ENCODE measurements around the gene LMX1B.

Gene LMX1B

DNA sequence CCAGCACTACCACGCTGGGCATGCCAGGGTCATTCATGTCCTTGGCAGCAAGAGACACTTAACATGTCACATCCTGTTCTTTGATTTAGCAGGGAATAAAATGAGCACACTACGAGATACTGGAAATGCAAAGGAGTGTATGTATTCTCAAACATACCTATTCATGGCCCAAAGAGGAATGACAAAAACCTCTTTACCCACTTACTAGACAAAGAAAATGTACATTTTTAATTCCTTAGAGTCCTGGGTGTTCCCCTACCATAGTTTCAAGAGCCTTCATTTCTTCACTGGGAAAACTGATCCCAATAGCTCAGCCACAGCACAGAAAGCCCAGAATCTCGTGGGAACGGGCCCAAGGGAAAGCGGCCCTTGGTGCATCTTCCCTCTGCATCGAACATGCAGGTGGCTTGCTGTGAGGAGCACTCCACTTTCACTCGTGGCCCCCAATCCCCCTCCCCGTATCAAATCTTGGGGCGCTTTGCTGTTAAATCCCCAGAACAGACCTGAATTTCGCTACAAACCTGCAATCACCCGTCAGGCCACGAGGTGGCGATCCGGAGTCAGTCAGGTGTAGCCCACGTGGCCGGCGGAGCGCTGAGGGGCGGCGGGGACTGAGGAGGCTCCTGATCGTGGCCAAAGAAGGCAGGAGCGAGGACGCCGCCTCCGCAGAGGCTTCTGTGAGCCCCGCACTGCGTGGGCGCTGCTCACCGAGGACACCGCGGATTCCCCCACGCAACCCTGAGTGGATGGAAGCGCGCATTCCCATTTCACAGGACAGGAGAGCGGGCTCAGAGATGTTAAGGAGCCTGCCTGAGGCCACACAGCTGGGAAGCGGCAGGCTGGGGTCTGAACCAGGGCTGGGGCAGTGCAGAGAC is 91.4 kb downstream of the LMX1B start:
- TF ChIP-seq TAF1 (IDR thresholded peaks at IDR 0.05; ENCODE audit: borderline replicate concordance, insufficient read depth, low read length), result no peak
- TF ChIP-seq FOXP2 (optimal IDR thresholded peaks at IDR 0.05; ENCODE audit: borderline replicate concordance, extremely low read depth, extremely low read length, insufficient read depth), result peak; percentile 54

DNA sequence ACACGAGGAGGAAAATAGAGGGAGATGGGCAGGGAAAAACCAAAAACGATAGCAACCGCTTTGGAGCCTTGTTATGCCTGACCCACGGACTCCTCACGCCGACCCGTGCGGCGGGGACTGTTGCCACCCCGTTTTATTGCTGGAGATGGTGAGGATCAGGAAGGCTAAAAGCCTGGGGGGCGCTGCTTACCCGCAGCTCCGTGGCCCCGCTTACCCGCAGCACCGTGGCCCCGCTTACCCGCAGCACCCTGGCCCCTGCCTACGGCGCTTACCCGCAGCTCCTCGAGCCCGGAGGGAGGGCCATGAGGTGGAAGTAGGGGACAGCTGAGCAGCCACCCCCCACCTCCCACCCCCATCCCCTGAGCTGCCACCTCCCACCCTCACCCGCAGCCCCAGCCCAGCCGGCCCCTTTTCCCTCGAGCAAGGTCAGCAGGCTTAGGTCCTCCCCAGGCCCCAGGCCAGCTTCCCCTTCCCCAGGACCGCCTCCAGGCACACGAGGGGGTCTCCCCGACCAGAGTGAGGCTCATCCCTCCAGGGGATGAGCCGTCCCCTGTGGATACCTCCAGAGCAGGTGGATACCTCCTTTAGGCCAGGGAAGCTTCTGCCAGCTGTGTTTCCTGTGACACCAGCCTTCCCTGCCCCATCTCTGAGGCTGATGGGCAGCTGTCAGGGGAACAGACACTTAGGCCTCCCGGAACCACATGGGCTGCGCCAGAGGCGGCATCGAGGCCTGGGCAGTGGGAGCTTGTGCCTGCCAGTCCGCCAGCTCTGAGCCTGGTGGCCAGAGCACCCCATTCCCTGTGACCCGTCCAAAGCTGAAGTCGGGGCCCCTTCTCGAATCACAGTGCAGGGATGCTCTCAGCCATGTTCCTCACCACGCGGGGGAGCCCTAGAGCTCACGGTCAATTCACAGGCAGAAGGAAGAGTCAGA is 92.3 kb downstream of the LMX1B start:
- no peak for TF ChIP-seq SIN3A (IDR thresholded peaks at IDR 0.05; ENCODE audit: borderline replicate concordance, insufficient read depth, low read length)
- TF ChIP-seq TAF1 (IDR thresholded peaks at IDR 0.05; ENCODE audit: borderline replicate concordance, insufficient read depth, low read length), result no peak
- TF ChIP-seq, protein P1, sequence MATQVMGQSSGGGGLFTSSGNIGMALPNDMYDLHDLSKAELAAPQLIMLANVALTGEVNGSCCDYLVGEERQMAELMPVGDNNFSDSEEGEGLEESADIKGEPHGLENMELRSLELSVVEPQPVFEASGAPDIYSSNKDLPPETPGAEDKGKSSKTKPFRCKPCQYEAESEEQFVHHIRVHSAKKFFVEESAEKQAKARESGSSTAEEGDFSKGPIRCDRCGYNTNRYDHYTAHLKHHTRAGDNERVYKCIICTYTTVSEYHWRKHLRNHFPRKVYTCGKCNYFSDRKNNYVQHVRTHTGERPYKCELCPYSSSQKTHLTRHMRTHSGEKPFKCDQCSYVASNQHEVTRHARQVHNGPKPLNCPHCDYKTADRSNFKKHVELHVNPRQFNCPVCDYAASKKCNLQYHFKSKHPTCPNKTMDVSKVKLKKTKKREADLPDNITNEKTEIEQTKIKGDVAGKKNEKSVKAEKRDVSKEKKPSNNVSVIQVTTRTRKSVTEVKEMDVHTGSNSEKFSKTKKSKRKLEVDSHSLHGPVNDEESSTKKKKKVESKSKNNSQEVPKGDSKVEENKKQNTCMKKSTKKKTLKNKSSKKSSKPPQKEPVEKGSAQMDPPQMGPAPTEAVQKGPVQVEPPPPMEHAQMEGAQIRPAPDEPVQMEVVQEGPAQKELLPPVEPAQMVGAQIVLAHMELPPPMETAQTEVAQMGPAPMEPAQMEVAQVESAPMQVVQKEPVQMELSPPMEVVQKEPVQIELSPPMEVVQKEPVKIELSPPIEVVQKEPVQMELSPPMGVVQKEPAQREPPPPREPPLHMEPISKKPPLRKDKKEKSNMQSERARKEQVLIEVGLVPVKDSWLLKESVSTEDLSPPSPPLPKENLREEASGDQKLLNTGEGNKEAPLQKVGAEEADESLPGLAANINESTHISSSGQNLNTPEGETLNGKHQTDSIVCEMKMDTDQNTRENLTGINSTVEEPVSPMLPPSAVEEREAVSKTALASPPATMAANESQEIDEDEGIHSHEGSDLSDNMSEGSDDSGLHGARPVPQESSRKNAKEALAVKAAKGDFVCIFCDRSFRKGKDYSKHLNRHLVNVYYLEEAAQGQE (IDR thresholded peaks at IDR 0.05; ENCODE audit: insufficient read depth in 1 of 2, low read depth in 2 of 2, low read length in 2 of 2), result no peak
- TF ChIP-seq POLR2AphosphoS5 (IDR thresholded peaks at IDR 0.05; ENCODE audit: low read depth, low read length), result no peak
- no peak for TF ChIP-seq FOXP2 (optimal IDR thresholded peaks at IDR 0.05; ENCODE audit: borderline replicate concordance, extremely low read depth, extremely low read length, insufficient read depth)

DNA sequence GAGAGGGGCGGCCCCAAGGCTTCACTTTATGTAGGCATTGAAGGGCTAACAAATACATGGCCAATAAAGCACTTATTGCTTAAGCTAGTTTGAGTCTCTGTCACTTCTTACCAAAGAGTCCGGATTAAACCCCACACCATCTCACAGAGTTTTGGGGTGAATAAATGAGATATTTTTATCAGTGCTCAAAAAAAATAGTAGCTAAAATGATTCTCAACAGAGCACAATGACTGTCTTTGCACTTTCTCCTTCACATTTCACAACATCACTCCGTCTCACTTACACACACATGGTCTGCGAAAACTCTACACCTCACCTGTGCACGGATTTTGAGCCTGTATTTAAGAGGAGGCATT is 92.9 kb downstream of the LMX1B start:
- TF ChIP-seq TAF1 (IDR thresholded peaks at IDR 0.05; ENCODE audit: borderline replicate concordance, insufficient read depth, low read length) (no peak), POLR2AphosphoS5 (IDR thresholded peaks at IDR 0.05; ENCODE audit: low read depth, low read length) (no peak), FOXP2 (optimal IDR thresholded peaks at IDR 0.05; ENCODE audit: borderline replicate concordance, extremely low read depth, extremely low read length, insufficient read depth) (no peak), SIN3A (IDR thresholded peaks at IDR 0.05; ENCODE audit: borderline replicate concordance, insufficient read depth, low read length) (no peak)
- TF ChIP-seq, protein P1 (IDR thresholded peaks at IDR 0.05; ENCODE audit: insufficient read depth in 1 of 2, low read depth in 2 of 2, low read length in 2 of 2), result no peak

DNA sequence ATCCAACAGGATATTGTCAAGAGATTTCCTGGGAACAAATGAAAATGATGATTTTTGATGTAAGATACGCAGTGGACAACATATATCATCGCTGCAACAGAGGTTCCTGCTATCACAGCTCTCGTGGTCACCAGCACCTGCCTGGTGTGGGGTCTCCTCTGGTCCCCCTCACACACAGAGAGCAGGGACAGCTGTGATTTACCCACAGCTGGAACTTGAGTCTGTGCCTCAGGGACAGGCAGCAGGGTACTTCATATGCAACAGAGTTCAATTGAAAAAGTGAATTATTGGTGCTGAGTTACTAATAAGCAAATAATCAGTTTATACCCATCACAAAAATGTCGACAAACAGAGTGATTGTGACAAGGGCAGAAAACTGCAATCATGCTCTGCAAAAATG is 93.4 kb downstream of the LMX1B start:
- TF ChIP-seq FOXP2 (optimal IDR thresholded peaks at IDR 0.05; ENCODE audit: borderline replicate concordance, extremely low read depth, extremely low read length, insufficient read depth) (no peak), SIN3A (IDR thresholded peaks at IDR 0.05; ENCODE audit: borderline replicate concordance, insufficient read depth, low read length) (no peak), TAF1 (IDR thresholded peaks at IDR 0.05; ENCODE audit: borderline replicate concordance, insufficient read depth, low read length) (no peak), POLR2AphosphoS5 (IDR thresholded peaks at IDR 0.05; ENCODE audit: low read depth, low read length) (no peak)
- TF ChIP-seq, protein P1 (IDR thresholded peaks at IDR 0.05; ENCODE audit: insufficient read depth in 1 of 2, low read depth in 2 of 2, low read length in 2 of 2), result no peak

DNA sequence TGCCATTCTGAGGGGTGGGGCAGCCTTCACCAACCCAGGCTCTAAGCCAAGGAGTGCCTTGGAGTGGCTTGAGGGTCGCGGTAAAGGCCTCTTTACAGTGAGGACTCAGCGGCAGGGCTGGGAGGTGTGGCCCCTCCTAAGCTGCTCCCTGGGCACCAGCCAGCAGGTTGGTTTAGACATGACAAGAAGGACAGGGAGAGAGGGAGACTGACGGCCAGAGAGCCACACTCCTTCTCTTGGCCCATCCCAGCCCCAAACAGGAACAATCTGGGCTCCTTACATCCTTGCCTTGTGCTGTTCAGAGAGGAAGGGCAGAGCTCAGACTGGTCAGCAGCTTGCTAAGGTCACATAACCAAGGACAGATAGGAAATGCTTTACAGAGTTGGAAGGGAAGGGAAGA is 94.5 kb downstream of the LMX1B start:
- TF ChIP-seq POLR2AphosphoS5 (IDR thresholded peaks at IDR 0.05; ENCODE audit: low read depth, low read length) (no peak), SIN3A (IDR thresholded peaks at IDR 0.05; ENCODE audit: borderline replicate concordance, insufficient read depth, low read length) (no peak), TAF1 (IDR thresholded peaks at IDR 0.05; ENCODE audit: borderline replicate concordance, insufficient read depth, low read length) (no peak), FOXP2 (optimal IDR thresholded peaks at IDR 0.05; ENCODE audit: borderline replicate concordance, extremely low read depth, extremely low read length, insufficient read depth) (no peak)
- TF ChIP-seq, protein P1 (IDR thresholded peaks at IDR 0.05; ENCODE audit: insufficient read depth in 1 of 2, low read depth in 2 of 2, low read length in 2 of 2), result no peak

Data from PFSK-1 (cell line).